Lower leg skin (tissue), 4 donors: ENCODE results near the gene PSKH1. TPM values are rescaled to one million over a fixed set of nuclear protein-coding genes. Genes with fewer than 3 reads are reported as not detected.

ENCODE experiments used
- DNase-seq, 2 donors: peaks; one replicate each; pipeline ENCODE4 v3.0.0-alpha.2; 2019; ENCODE audit warnings: low spot score in 2 of 2
- H3K4me3 ChIP-seq: fragments of 200-600 bp; sonication (generic); 2 replicates; pipeline ENCODE4 v1.5.1; 2017; ENCODE audit warnings: mild to moderate bottlenecking, low read depth; ENCODE audit not compliant: poor library complexity, severe bottlenecking
- POLR2A ChIP-seq, 2 donors: fragments of 450-650 bp; IDR thresholded peaks; one replicate each; pipeline ENCODE4 v1.6.1; 2016 to 2017; ENCODE audit warnings: antibody characterized with exemption in 2 of 2, mild to moderate bottlenecking in 1 of 2, moderate library complexity in 1 of 2
- WGBS, 2 donors: methylation state at CpG; one replicate each; pipeline ENCODE4 v1.1.5; 2018; 5-methylcytosine and 5-hydroxymethylcytosine counted together
- intact Hi-C: fragments of 100-400 bp; cut with DNase I; formaldehyde crosslinking; loops from one replicate; pipeline ENCODE4 v1.15.0; 2023; ENCODE audit warnings: low total_unique reads
- total RNA-seq, 4 donors: library from RNA; depleted of rRNA; stranded (reverse); fragments of >200 nt; gene quantifications; one replicate each; pipeline ENCODE4 v1.1.0, GENCODE V29; 2016
- TF ChIP-seq, protein P1 (sequence below), 3 donors: fragments of 450-650 bp; IDR thresholded peaks; one replicate each; pipeline ENCODE4 v1.5.1; 2016; ENCODE audit warnings: antibody characterized with exemption in 3 of 3, mild to moderate bottlenecking in 3 of 3, moderate library complexity in 2 of 3

The PSKH1 gene
- total RNA-seq, 4 donors from 2014 or later = 11.1 to 17.9 (median 14.4) TPM

GRCh38 chr16:67930678-67931211, 37.7 kb downstream of the PSKH1 start:
- no peak for TF ChIP-seq POLR2A (IDR thresholded peaks at IDR 0.05)
- TF ChIP-seq, protein P1, sequence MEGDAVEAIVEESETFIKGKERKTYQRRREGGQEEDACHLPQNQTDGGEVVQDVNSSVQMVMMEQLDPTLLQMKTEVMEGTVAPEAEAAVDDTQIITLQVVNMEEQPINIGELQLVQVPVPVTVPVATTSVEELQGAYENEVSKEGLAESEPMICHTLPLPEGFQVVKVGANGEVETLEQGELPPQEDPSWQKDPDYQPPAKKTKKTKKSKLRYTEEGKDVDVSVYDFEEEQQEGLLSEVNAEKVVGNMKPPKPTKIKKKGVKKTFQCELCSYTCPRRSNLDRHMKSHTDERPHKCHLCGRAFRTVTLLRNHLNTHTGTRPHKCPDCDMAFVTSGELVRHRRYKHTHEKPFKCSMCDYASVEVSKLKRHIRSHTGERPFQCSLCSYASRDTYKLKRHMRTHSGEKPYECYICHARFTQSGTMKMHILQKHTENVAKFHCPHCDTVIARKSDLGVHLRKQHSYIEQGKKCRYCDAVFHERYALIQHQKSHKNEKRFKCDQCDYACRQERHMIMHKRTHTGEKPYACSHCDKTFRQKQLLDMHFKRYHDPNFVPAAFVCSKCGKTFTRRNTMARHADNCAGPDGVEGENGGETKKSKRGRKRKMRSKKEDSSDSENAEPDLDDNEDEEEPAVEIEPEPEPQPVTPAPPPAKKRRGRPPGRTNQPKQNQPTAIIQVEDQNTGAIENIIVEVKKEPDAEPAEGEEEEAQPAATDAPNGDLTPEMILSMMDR (IDR thresholded peaks at IDR 0.05) = no peak
- DNase-seq = no peak
- intact Hi-C loops = no loop called here
- 94% methylated on average over 16 to 17 of the region's 17 CpGs for WGBS, 2 donors
- no peak overlapping the region for H3K4me3 ChIP-seq

GRCh38 chr16:67931712-67932461, 38.8 kb downstream of the PSKH1 start, which contains the start of gene CTRL:
Gene CTRL (minus strand): TSS chr16:67931862. CDS start chr16:67931852, 10 bp downstream.
- 85 to 88% methylated on average over 14 to 15 of the region's 15 CpGs for whole genome bisulfite sequencing, 2 donors
- TF ChIP-seq, protein P1 (IDR thresholded peaks at IDR 0.05) = no peak
- TF ChIP-seq POLR2A (IDR thresholded peaks at IDR 0.05) = no peak
- intact Hi-C loops = no loop called here

GRCh38 chr16:67932462-67932840, 39.4 kb downstream of the PSKH1 start:
- DNase-seq = no peak
- intact Hi-C loops = no loop called here
- no peak overlapping the region for H3K4me3 ChIP-seq
- WGBS, 2 donors = 92 to 93% methylated on average over 4 of the region's 4 CpGs
- TF ChIP-seq POLR2A (IDR thresholded peaks at IDR 0.05) = no peak
- TF ChIP-seq, protein P1 (IDR thresholded peaks at IDR 0.05) = no peak

More at GRCh38 chr16:67931712-67932461, 38.8 kb downstream of the PSKH1 start, which contains the start of gene CTRL:
- no peak within 1 kb of the TSS for H3K4me3 ChIP-seq
- DNase-seq = no peak

- intact Hi-C loops = no loop called here
Measured at GRCh38 chr16:67933805-67934204, 40.8 kb downstream of the PSKH1 start.

GRCh38 chr16:67934306-67935100, 41.4 kb downstream of the PSKH1 start:
- no peak overlapping the region for H3K4me3 ChIP-seq
- intact Hi-C loops = no loop called here
- DNase-seq = peak in 1 of 2 donors; percentile 87
- TF ChIP-seq, protein P1 (IDR thresholded peaks at IDR 0.05) = no peak
- no peak for TF ChIP-seq POLR2A (IDR thresholded peaks at IDR 0.05)
- WGBS, 2 donors = 60 to 65% methylated on average over 6 to 13 of the region's 13 CpGs

More at GRCh38 chr16:67933805-67934204, 40.8 kb downstream of the PSKH1 start:
- H3K4me3 ChIP-seq = no peak overlapping the region
- WGBS, 2 donors = 56 to 66% methylated on average over 6 to 7 of the region's 7 CpGs
- TF ChIP-seq POLR2A (IDR thresholded peaks at IDR 0.05) = no peak
- TF ChIP-seq, protein P1 (IDR thresholded peaks at IDR 0.05) = no peak
- no peak for DNase-seq
